NCI-H1436 treated with DMSO at 0.1 percent for 48 hours (cell line): Measurements from ENCODE around the gene P3H1.
"Not testable (repeated sequence)": the region's sequence is repeated elsewhere in the genome, so short reads cannot be mapped to it uniquely, and the experiment has no call there.

Experiments used
- DNase-seq: peaks from one replicate; lab custom pipeline; 2025; lab: John Stamatoyannopoulos, UW

P3H1 gene

GRCh38 chr1:42766741-42767509 is at the start of gene P3H1, which contains the start of gene C1orf50:
Gene P3H1 (minus strand): TSS chr1:42767028. CDS start chr1:42766971, 57 bp downstream.
Gene C1orf50 (plus strand): TSS chr1:42767249. CDS start chr1:42767312, 63 bp downstream.
- DNase-seq: peak; percentile 95

GRCh38 chr1:42815941-42816584 is 49.2 kb upstream of the P3H1 start:
- no peak for DNase-seq

- not testable (repeated sequence) for DNase-seq
These were observed 48.0 kb upstream of the P3H1 start for GRCh38 chr1:42814815-42815214.

GRCh38 chr1:42807056-42807668 is 40.3 kb upstream of the P3H1 start:
- no peak for DNase-seq

GRCh38 chr1:42806593-42806992 is 39.8 kb upstream of the P3H1 start:
- DNase-seq: no peak

GRCh38 chr1:42806171-42806570 is 39.3 kb upstream of the P3H1 start:
- DNase-seq: no peak

GRCh38 chr1:42801832-42802473 is 35.1 kb upstream of the P3H1 start:
- no peak for DNase-seq

- DNase-seq: no peak
These were observed 31.2 kb upstream of the P3H1 start for GRCh38 chr1:42797979-42798378.

GRCh38 chr1:42797414-42797813 is 30.6 kb upstream of the P3H1 start:
- no peak for DNase-seq

GRCh38 chr1:42793824-42794223 is 27.0 kb upstream of the P3H1 start:
- DNase-seq: no peak

GRCh38 chr1:42788021-42788420 is 21.2 kb upstream of the P3H1 start:
- DNase-seq: no peak

GRCh38 chr1:42786097-42786496 is 19.3 kb upstream of the P3H1 start:
- DNase-seq: no peak

- no peak for DNase-seq
These were observed 18.3 kb upstream of the P3H1 start, which contains the start of gene TMEM269 for GRCh38 chr1:42784946-42785693. Gene TMEM269 (plus strand): TSS chr1:42784991. CDS start chr1:42789894, 4,903 bp downstream.

GRCh38 chr1:42784547-42784945 is 17.7 kb upstream of the P3H1 start:
- DNase-seq: no peak

- DNase-seq: no peak
These were observed 16.3 kb upstream of the P3H1 start for GRCh38 chr1:42783092-42783491.

- no peak for DNase-seq
These were observed 13.3 kb upstream of the P3H1 start for GRCh38 chr1:42780176-42780575.

GRCh38 chr1:42779725-42780124 is 12.9 kb upstream of the P3H1 start:
- DNase-seq: no peak

GRCh38 chr1:42777852-42778251 is 11.0 kb upstream of the P3H1 start:
- no peak for DNase-seq

GRCh38 chr1:42776502-42776901 is 9.7 kb upstream of the P3H1 start:
- no peak for DNase-seq

GRCh38 chr1:42774928-42775526 is 8.2 kb upstream of the P3H1 start:
- DNase-seq: no peak

- DNase-seq: no peak
These were observed 6.6 kb upstream of the P3H1 start for GRCh38 chr1:42773420-42773819.
